DOHH2 (cell line): ENCODE measurements around the gene FAM53B.

ENCODE experiments used
- H3F3A ChIP-seq: fragments of 200-600 bp; sonication (generic), shearing (Covaris generic); 2 replicates; pipeline ENCODE4 v1.6.0; 2016; ENCODE audit warnings: antibody characterized with exemption, mild to moderate bottlenecking; ENCODE audit not compliant: control insufficient read depth, insufficient read depth
- H3K27ac ChIP-seq: fragments of 200-600 bp; sonication (generic); 2 replicates; pipeline ENCODE4 v1.5.1; 2014; ENCODE audit warnings: low read depth, mild to moderate bottlenecking, low read length, moderate library complexity
- H3K27me3 ChIP-seq: fragments of 200-600 bp; sonication (generic); 2 replicates; pipeline ENCODE4 v1.6.1; 2014; ENCODE audit warnings: mild to moderate bottlenecking, low read length, mixed read lengths; ENCODE audit not compliant: control insufficient read depth
- H3K36me3 ChIP-seq: fragments of 200-600 bp; sonication (generic); 2 replicates; pipeline ENCODE4 v1.6.1; 2014; ENCODE audit warnings: mild to moderate bottlenecking, low read length, moderate library complexity, mixed read lengths; ENCODE audit not compliant: control insufficient read depth
- H3K4me1 ChIP-seq: fragments of 200-600 bp; sonication (generic); 2 replicates; pipeline ENCODE4 v1.6.1; 2014; ENCODE audit warnings: mild to moderate bottlenecking, low read length, mixed read lengths; ENCODE audit not compliant: control insufficient read depth
- H3K4me2 ChIP-seq: fragments of 200-600 bp; sonication (generic); 2 replicates; pipeline ENCODE4 v1.6.0; 2014; ENCODE audit warnings: mild to moderate bottlenecking, low read length, moderate library complexity
- H3K4me3 ChIP-seq: fragments of 200-600 bp; sonication (generic); 2 replicates; pipeline ENCODE4 v1.5.1; 2014; ENCODE audit warnings: mild to moderate bottlenecking, low read length, mixed read lengths
- H3K79me2 ChIP-seq: fragments of 200-600 bp; sonication (generic); 2 replicates; pipeline ENCODE4 v1.6.1; 2014; ENCODE audit warnings: mild to moderate bottlenecking, low read length, mixed read lengths; ENCODE audit not compliant: control insufficient read depth
- H3K9me2 ChIP-seq: fragments of 200-600 bp; sonication (generic); replicated peaks from 2 replicates; pipeline ENCODE4 v1.6.1; 2014; ENCODE audit warnings: mild to moderate bottlenecking, low read length, mixed read lengths; ENCODE audit not compliant: control insufficient read depth
- H3K9me3 ChIP-seq: fragments of 200-600 bp; sonication (generic); 2 replicates; pipeline ENCODE4 v1.6.1; 2014; ENCODE audit warnings: antibody characterized with exemption, low read length, mixed read lengths; ENCODE audit not compliant: control insufficient read depth, insufficient read depth
- H4K20me1 ChIP-seq: fragments of 200-600 bp; sonication (generic); 2 replicates; pipeline ENCODE4 v1.6.0; 2014; ENCODE audit warnings: low read depth, mild to moderate bottlenecking, antibody characterized with exemption, low read length, moderate library complexity; ENCODE audit not compliant: control insufficient read depth, insufficient read depth
- EZH2phosphoT487 ChIP-seq: fragments of 200-600 bp; sonication (generic); IDR thresholded peaks from 2 replicates; pipeline ENCODE4 v1.6.1; 2017; ENCODE audit warnings: borderline replicate concordance, mild to moderate bottlenecking, antibody characterized with exemption, low read length, moderate library complexity, mixed read lengths
- TF ChIP-seq, protein P1 (sequence below): fragments of 200-600 bp; sonication (generic); IDR thresholded peaks from one replicate; pipeline ENCODE4 v1.5.1; 2014; ENCODE audit warnings: antibody characterized with exemption, mild to moderate bottlenecking, low read depth, low read length; ENCODE audit not compliant: poor library complexity, severe bottlenecking

The FAM53B gene

GRCh38 chr10:124624006-124624405, 120.2 kb downstream of the FAM53B start:
- no peaks in the 10 kb centered on the region; the same call in 1 of the 2 replicates for H3F3A ChIP-seq
- H3K9me3 ChIP-seq: no peaks in the 10 kb centered on the region
- no peak overlapping the region for H3K27ac ChIP-seq
- H3K36me3 ChIP-seq: peaks cover 6% of the 10 kb centered on the region
- H3K79me2 ChIP-seq: peaks cover 20% of the 10 kb centered on the region
- TF ChIP-seq, protein P1, sequence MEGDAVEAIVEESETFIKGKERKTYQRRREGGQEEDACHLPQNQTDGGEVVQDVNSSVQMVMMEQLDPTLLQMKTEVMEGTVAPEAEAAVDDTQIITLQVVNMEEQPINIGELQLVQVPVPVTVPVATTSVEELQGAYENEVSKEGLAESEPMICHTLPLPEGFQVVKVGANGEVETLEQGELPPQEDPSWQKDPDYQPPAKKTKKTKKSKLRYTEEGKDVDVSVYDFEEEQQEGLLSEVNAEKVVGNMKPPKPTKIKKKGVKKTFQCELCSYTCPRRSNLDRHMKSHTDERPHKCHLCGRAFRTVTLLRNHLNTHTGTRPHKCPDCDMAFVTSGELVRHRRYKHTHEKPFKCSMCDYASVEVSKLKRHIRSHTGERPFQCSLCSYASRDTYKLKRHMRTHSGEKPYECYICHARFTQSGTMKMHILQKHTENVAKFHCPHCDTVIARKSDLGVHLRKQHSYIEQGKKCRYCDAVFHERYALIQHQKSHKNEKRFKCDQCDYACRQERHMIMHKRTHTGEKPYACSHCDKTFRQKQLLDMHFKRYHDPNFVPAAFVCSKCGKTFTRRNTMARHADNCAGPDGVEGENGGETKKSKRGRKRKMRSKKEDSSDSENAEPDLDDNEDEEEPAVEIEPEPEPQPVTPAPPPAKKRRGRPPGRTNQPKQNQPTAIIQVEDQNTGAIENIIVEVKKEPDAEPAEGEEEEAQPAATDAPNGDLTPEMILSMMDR: no peak
- no peak overlapping the region for H3K4me2 ChIP-seq
- no peaks in the 10 kb centered on the region for H4K20me1 ChIP-seq
- no peak overlapping the region for H3K4me3 ChIP-seq
- H3K27me3 ChIP-seq: no peaks in the 10 kb centered on the region
- no peaks in the 10 kb centered on the region for H3K9me2 ChIP-seq
- H3K4me1 ChIP-seq: peaks cover 46% of the 10 kb centered on the region

GRCh38 chr10:124622866-124623536, 121.2 kb downstream of the FAM53B start:
- Histone ChIP-seq H3K9me3 (no peaks in the 10 kb centered on the region), H3K27me3 (no peaks in the 10 kb centered on the region), H3K79me2 (peaks cover 20% of the 10 kb centered on the region), H3F3A (no peaks in the 10 kb centered on the region; the same call in 1 of the 2 replicates), H3K36me3 (peaks cover 14% of the 10 kb centered on the region), H3K4me1 (peaks cover 50% of the 10 kb centered on the region), H3K9me2 (no peaks in the 10 kb centered on the region), H3K27ac (no peak overlapping the region), H3K4me3 (no peak overlapping the region), H3K4me2 (no peak overlapping the region), H4K20me1 (no peaks in the 10 kb centered on the region)
- TF ChIP-seq, protein P1: no peak
- no peak for TF ChIP-seq EZH2phosphoT487

GRCh38 chr10:124622158-124622557, 122.0 kb downstream of the FAM53B start:
- Histone ChIP-seq H3K36me3 (peaks cover 22% of the 10 kb centered on the region), H3K9me2 (no peaks in the 10 kb centered on the region), H4K20me1 (no peaks in the 10 kb centered on the region), H3K4me1 (peaks cover 58% of the 10 kb centered on the region), H3K4me2 (peak overlapping the region; percentile 67), H3K9me3 (no peaks in the 10 kb centered on the region), H3K79me2 (peaks cover 20% of the 10 kb centered on the region), H3K27ac (peak overlapping the region; percentile 32), H3K27me3 (no peaks in the 10 kb centered on the region), H3K4me3 (no peak overlapping the region), H3F3A (no peaks in the 10 kb centered on the region; the same call in 1 of the 2 replicates)
- TF ChIP-seq, protein P1: no peak
- TF ChIP-seq EZH2phosphoT487: no peak
